ENCODE data around the gene EVI5.
A peak's percentile ranks its signal among the peaks of the same experiment; 100 is the strongest.
"Not testable (repeated sequence)": the region's sequence is repeated elsewhere in the genome, so short reads cannot be mapped to it uniquely, and the experiment has no call there.

EVI5 gene

GRCh38 chr1:92791487-92792066 is 6.7 kb upstream of the EVI5 start:
- DNase-seq: no peak

GRCh38 chr1:92790867-92791266 is 6.0 kb upstream of the EVI5 start:
- no peak for DNase-seq

GRCh38 chr1:92790081-92790480 is 5.2 kb upstream of the EVI5 start:
- no peak for DNase-seq

GRCh38 chr1:92786111-92786901 is 1.4 kb upstream of the EVI5 start:
- DNase-seq: no peak

GRCh38 chr1:92784021-92784638 is 778 bp downstream of the EVI5 start:
- DNase-seq: peak; percentile 72

DNA sequence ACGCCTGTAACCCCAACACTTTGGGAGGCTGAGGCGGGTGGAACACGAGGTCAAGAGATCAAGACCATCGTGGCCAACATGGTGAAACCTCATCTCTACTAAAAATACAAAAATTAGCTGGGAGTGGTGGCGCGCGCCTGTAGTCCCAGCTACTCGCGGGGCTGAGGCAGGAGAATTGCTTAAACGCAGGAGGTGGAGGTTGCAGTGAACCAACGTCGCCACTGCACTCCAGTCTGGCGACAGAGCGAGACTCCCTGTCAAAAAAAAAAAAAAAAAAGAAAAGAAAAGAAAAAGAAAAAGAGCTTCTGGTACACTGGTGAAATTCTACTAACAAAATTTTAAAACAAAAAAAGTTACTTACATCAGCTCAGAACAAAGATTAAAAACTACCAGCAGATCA is 1.4 kb downstream of the EVI5 start:
- DNase-seq: not testable (repeated sequence)

DNA sequence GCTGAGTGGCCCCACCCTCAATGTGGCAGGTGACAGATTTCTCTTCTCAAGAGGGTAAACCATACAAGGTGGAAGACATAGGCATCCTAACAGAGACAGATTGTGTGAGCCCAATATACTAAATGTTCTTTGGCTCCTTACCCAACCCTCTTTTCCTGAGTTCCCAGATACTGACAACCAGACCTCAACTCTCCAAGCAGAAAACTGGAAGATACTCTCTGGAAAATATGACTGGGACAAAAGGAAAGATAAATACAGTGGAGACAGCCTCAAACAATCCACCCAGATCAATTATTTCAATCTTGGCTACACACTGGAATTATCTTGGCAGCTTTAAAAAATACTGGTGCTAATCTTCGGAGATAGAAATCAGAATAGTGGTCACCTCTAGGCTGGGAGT is 6.5 kb downstream of the EVI5 start:
- DNase-seq: no peak

- DNase-seq: no peak
Observed at GRCh38 chr1:92774407-92774806, 10.5 kb downstream of the EVI5 start.

- not testable (repeated sequence) for DNase-seq
Observed at GRCh38 chr1:92773749-92774148, 11.2 kb downstream of the EVI5 start.

- DNase-seq: no peak
Observed at GRCh38 chr1:92769856-92770255, 15.1 kb downstream of the EVI5 start.

DNA sequence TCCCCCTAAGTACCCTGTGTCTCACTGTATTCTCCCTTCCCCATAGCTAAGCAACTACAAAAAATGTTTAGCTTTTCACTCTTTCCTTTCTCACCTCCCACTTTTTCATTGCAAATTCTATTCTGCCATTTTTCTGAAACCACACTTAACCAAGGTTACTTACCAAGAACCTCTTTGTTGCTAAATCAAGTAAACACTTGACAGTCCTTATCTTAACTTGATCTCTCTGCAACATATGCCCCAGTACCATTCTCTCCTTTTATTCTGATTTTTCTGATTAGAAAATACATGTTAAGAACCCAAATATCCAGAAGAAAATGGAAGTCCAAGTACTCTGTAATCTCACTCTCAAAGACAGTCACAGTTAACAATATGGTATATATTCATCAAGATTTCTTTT is 16.0 kb downstream of the EVI5 start:
- DNase-seq: no peak

GRCh38 chr1:92768296-92768695 is 16.6 kb downstream of the EVI5 start:
- DNase-seq: no peak

- no peak for DNase-seq
Observed at GRCh38 chr1:92764116-92764515, 20.8 kb downstream of the EVI5 start.

- DNase-seq: no peak
Observed at GRCh38 chr1:92762355-92762754, 22.6 kb downstream of the EVI5 start.

DNA sequence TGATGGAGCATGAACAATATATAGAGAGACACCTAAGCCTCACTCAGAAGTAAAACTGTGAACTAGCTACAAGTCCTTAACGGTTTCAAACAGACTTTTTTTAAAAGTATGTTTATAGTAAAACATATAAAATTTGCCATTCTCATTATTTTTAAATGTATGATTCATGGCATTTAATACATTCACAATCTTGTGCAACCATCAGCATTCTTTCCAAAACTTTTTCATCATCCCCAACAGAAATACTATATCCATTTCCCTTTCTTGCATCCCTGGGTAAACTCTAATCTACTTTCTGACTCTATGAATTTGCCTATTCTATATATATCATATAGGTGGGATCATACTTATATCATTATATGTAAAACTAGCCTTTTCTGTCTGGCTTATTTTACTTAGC is 25.5 kb downstream of the EVI5 start:
- DNase-seq: no peak

GRCh38 chr1:92756537-92756936 is 28.4 kb downstream of the EVI5 start:
- DNase-seq: no peak

DNA sequence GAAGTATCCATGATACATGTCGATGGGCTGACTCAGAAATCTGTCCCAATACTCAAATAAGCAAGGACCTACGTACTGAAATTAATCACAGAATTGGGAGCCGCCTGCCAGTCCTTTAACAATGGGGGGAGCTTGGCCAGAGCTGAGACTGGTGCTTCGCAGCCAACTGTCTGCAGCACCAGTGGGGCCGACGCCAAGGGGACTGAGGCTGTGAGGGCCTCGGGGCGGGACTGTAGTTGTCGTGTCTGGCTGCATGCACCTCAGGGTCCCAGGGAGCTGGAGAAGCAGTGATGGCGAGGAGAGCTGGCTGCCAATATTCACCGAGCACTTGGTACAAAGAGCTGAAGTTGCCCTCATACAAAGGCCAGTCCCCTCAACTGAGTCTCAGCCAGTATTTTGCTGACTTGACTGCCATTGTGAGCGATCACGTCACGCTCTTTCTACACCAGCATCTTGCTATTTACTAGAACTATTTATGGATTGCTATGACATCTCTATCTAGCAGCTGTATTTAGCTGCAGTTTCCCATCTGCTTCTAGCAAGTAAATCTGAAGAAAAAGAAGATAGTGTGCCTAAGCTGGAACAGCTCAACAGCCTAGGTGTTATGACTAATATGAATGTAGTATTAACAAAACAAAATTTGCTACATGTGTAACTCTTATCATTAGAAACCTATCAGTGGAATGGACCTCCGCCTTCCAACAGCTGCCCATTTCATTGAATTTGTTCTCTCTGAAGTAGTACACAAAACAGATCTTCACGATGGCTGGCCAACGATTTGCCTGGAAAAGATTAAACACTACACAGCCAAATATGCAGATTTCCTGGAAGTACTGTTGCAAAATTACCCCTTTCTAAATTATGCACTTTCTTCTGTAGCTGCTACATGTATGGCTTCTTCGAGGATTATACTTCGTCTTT is 29.1 kb downstream of the EVI5 start:
- no peak for DNase-seq

- DNase-seq: no peak
Observed at GRCh38 chr1:92754719-92755050, 30.2 kb downstream of the EVI5 start.

- no peak for DNase-seq
Observed at GRCh38 chr1:92754000-92754718, 30.7 kb downstream of the EVI5 start.

DNA sequence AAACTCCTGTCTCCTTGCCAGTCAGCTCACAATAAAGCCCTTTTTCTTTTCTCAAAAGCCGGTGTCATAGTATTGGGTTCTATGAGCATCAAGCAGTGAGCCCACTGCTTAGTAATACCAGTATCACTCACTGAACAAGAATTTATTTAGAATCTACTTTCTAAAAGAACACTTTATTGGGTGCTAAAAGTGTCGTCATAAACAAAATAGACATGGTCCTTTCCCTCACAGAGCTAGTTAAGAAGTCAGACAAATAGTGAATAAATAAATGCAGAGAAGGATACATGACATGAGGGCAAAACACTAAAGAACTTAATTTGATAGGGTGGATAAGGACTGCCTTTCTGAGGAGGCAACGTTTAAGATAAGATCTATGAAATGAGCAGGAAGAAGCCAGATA is 32.2 kb downstream of the EVI5 start:
- DNase-seq: no peak

- no peak for DNase-seq
Observed at GRCh38 chr1:92749024-92749634, 35.8 kb downstream of the EVI5 start.

GRCh38 chr1:92748138-92748537 is 36.8 kb downstream of the EVI5 start:
- no peak for DNase-seq

All from right forelimb (tissue), 1 donor.